ENCODE results near the gene EXT2. TPM values are rescaled to one million over a fixed set of nuclear protein-coding genes. Genes with fewer than 3 reads are reported as not detected.

Gene EXT2
- total and polyA plus RNA-seq, 4 experiments from 2014 or later: 28.2 to 48.5 (median 35.7) TPM

- no peak overlapping the region for H3K4me3 Mint-ChIP-seq
- no peak for DNase-seq
- H3K4me1 Mint-ChIP-seq: peaks cover 0 to 10% (median under 1%) of the 10 kb centered on the region in 4 donors
- H3K27me3 ChIP-seq (ENCODE audit: insufficient read depth, low read length): no peaks in the 10 kb centered on the region
- no peak overlapping the region for H3K27ac ChIP-seq (ENCODE audit: low read depth, low read length)
- no peaks in the 10 kb centered on the region for H3K4me1 ChIP-seq (ENCODE audit: insufficient read depth, low read length)
- H3K36me3 Mint-ChIP-seq: peaks cover 74 to 78% of the 10 kb centered on the region in 2 donors
- intact Hi-C loops (cut with micrococcal nuclease): no loop called here
- H3K27me3 Mint-ChIP-seq: no peaks in the 10 kb centered on the region
- no peaks in the 10 kb centered on the region for H3K36me3 ChIP-seq (ENCODE audit: insufficient read depth, low read length)
- H3K9me3 Mint-ChIP-seq: peaks cover 0 to 3% (median 0%) of the 10 kb centered on the region in 8 donors
- ChIA-PET POLR2A (ENCODE audit: partially characterized antibody) (no interaction called here), CTCF (ENCODE audit: partially characterized antibody) (no interaction called here)
- no peak overlapping the region for H3K4me3 ChIP-seq (ENCODE audit: low read length in 2 of 2)
- H3K9me3 ChIP-seq (ENCODE audit: control insufficient read depth in 1 of 2, low read length in 2 of 2): no peaks in the 10 kb centered on the region
- H3K27ac Mint-ChIP-seq: no peak overlapping the region
Measured at GRCh38 chr11:44199298-44199697, 103.8 kb downstream of the EXT2 start.

GRCh38 chr11:44199816-44200215, 104.3 kb downstream of the EXT2 start:
- Histone ChIP-seq H3K4me1 (ENCODE audit: insufficient read depth, low read length) (no peaks in the 10 kb centered on the region), H3K27ac (ENCODE audit: low read depth, low read length) (no peak overlapping the region), H3K36me3 (ENCODE audit: insufficient read depth, low read length) (no peaks in the 10 kb centered on the region), H3K9me3 (ENCODE audit: control insufficient read depth in 1 of 2, low read length in 2 of 2) (no peaks in the 10 kb centered on the region), H3K4me3 (ENCODE audit: low read length in 2 of 2) (no peak overlapping the region), H3K27me3 (ENCODE audit: insufficient read depth, low read length) (no peaks in the 10 kb centered on the region)
- CTCF ChIA-PET (ENCODE audit: partially characterized antibody): no interaction called here
- POLR2A ChIA-PET (ENCODE audit: partially characterized antibody): no interaction called here
- intact Hi-C loops (cut with micrococcal nuclease): no loop called here
- Mint-ChIP-seq H3K4me3 (no peak overlapping the region), H3K4me1 (peaks cover 0 to 10% (median under 1%) of the 10 kb centered on the region in 4 donors), H3K27ac (no peak overlapping the region), H3K36me3 (peaks cover 74 to 75% of the 10 kb centered on the region in 2 donors), H3K27me3 (no peaks in the 10 kb centered on the region), H3K9me3 (peaks cover 0 to 3% (median 0%) of the 10 kb centered on the region in 8 donors)
- no peak for DNase-seq

- no peaks in the 10 kb centered on the region for H3K9me3 Mint-ChIP-seq
- no peak for DNase-seq
- CTCF ChIA-PET (ENCODE audit: partially characterized antibody): interaction anchor here (1.0 kb wide), 1 partner anchor 15 kb away, joined by 3 read pairs; no protein-coding TSS in a partner anchor
- no peaks in the 10 kb centered on the region for H3K9me3 ChIP-seq (ENCODE audit: control insufficient read depth in 1 of 2, low read length in 2 of 2)
- H3K4me1 Mint-ChIP-seq: peaks cover 0 to 6% (median under 1%) of the 10 kb centered on the region in 4 donors
- POLR2A ChIA-PET (ENCODE audit: partially characterized antibody): no interaction called here
- no peaks in the 10 kb centered on the region for H3K27me3 ChIP-seq (ENCODE audit: insufficient read depth, low read length)
- no peak overlapping the region for H3K4me3 ChIP-seq (ENCODE audit: low read length in 2 of 2)
- H3K4me3 Mint-ChIP-seq: no peak overlapping the region
- no peak overlapping the region for H3K27ac ChIP-seq (ENCODE audit: low read depth, low read length)
- peaks cover 81 to 84% of the 10 kb centered on the region in 2 donors for H3K36me3 Mint-ChIP-seq
- intact Hi-C loops (cut with micrococcal nuclease): no loop called here
- no peaks in the 10 kb centered on the region for H3K4me1 ChIP-seq (ENCODE audit: insufficient read depth, low read length)
- H3K27ac Mint-ChIP-seq: peak overlapping the region in 1 of 7 donors; percentile 46
- no peaks in the 10 kb centered on the region for H3K27me3 Mint-ChIP-seq
- peaks cover 5% of the 10 kb centered on the region for H3K36me3 ChIP-seq (ENCODE audit: insufficient read depth, low read length)
Measured at GRCh38 chr11:44203270-44204043, 108.0 kb downstream of the EXT2 start.

GRCh38 chr11:44205352-44205751, 109.9 kb downstream of the EXT2 start:
- no peak for DNase-seq
- ChIA-PET CTCF (ENCODE audit: partially characterized antibody) (no interaction called here), POLR2A (ENCODE audit: partially characterized antibody) (no interaction called here)
- Histone ChIP-seq H3K27ac (ENCODE audit: low read depth, low read length) (no peak overlapping the region), H3K27me3 (ENCODE audit: insufficient read depth, low read length) (no peaks in the 10 kb centered on the region), H3K36me3 (ENCODE audit: insufficient read depth, low read length) (peaks cover 5% of the 10 kb centered on the region), H3K4me3 (ENCODE audit: low read length in 2 of 2) (no peak overlapping the region), H3K9me3 (ENCODE audit: control insufficient read depth in 1 of 2, low read length in 2 of 2) (no peaks in the 10 kb centered on the region), H3K4me1 (ENCODE audit: insufficient read depth, low read length) (no peaks in the 10 kb centered on the region)
- intact Hi-C loops (cut with micrococcal nuclease): no loop called here
- Mint-ChIP-seq H3K27me3 (no peaks in the 10 kb centered on the region), H3K9me3 (peaks cover 0 to 4% (median under 1%) of the 10 kb centered on the region in 8 donors), H3K27ac (peak overlapping the region in 1 of 7 donors; percentile 48), H3K4me1 (peaks cover 0 to 6% (median under 1%) of the 10 kb centered on the region in 4 donors), H3K4me3 (no peak overlapping the region), H3K36me3 (peaks cover 81 to 85% of the 10 kb centered on the region in 2 donors)

- no peak overlapping the region for H3K27ac Mint-ChIP-seq
- peaks cover 81 to 85% of the 10 kb centered on the region in 2 donors for H3K36me3 Mint-ChIP-seq
- no peaks in the 10 kb centered on the region for H3K4me1 ChIP-seq (ENCODE audit: insufficient read depth, low read length)
- ChIA-PET POLR2A (ENCODE audit: partially characterized antibody) (no interaction called here), CTCF (ENCODE audit: partially characterized antibody) (no interaction called here)
- H3K9me3 ChIP-seq (ENCODE audit: control insufficient read depth in 1 of 2, low read length in 2 of 2): no peaks in the 10 kb centered on the region
- no peaks in the 10 kb centered on the region for H3K27me3 Mint-ChIP-seq
- H3K27me3 ChIP-seq (ENCODE audit: insufficient read depth, low read length): no peaks in the 10 kb centered on the region
- no peak overlapping the region for H3K4me3 Mint-ChIP-seq
- H3K4me1 Mint-ChIP-seq: peaks cover 0 to 6% (median under 1%) of the 10 kb centered on the region in 4 donors
- H3K36me3 ChIP-seq (ENCODE audit: insufficient read depth, low read length): peaks cover 5% of the 10 kb centered on the region
- H3K27ac ChIP-seq (ENCODE audit: low read depth, low read length): no peak overlapping the region
- no peak overlapping the region for H3K4me3 ChIP-seq (ENCODE audit: low read length in 2 of 2)
- intact Hi-C loops (cut with micrococcal nuclease): no loop called here
- no peak for DNase-seq
- peaks cover 0 to 5% (median 2%) of the 10 kb centered on the region in 8 donors for H3K9me3 Mint-ChIP-seq
Measured at GRCh38 chr11:44205836-44206235, 110.4 kb downstream of the EXT2 start.

GRCh38 chr11:44207292-44207691, 111.8 kb downstream of the EXT2 start:
- Mint-ChIP-seq H3K27me3 (no peaks in the 10 kb centered on the region), H3K27ac (no peak overlapping the region), H3K9me3 (peaks cover 2 to 12% (median 8%) of the 10 kb centered on the region in 8 donors), H3K4me1 (peaks cover 0 to 3% (median 0%) of the 10 kb centered on the region in 4 donors), H3K36me3 (peaks cover 78 to 79% of the 10 kb centered on the region in 2 donors), H3K4me3 (no peak overlapping the region)
- Histone ChIP-seq H3K36me3 (ENCODE audit: insufficient read depth, low read length) (peaks cover 5% of the 10 kb centered on the region), H3K27me3 (ENCODE audit: insufficient read depth, low read length) (no peaks in the 10 kb centered on the region), H3K4me3 (ENCODE audit: low read length in 2 of 2) (no peak overlapping the region), H3K9me3 (ENCODE audit: control insufficient read depth in 1 of 2, low read length in 2 of 2) (no peaks in the 10 kb centered on the region), H3K27ac (ENCODE audit: low read depth, low read length) (no peak overlapping the region), H3K4me1 (ENCODE audit: insufficient read depth, low read length) (no peaks in the 10 kb centered on the region)
- no peak for DNase-seq
- ChIA-PET POLR2A (ENCODE audit: partially characterized antibody) (no interaction called here), CTCF (ENCODE audit: partially characterized antibody) (interaction anchor here (1.2 kb wide), 1 partner anchor 14 kb away, joined by 3 read pairs; no protein-coding TSS in a partner anchor)
- intact Hi-C loops (cut with micrococcal nuclease): no loop called here

GRCh38 chr11:44208976-44209603, 113.6 kb downstream of the EXT2 start:
- Histone ChIP-seq H3K9me3 (ENCODE audit: control insufficient read depth in 1 of 2, low read length in 2 of 2) (no peaks in the 10 kb centered on the region), H3K27me3 (ENCODE audit: insufficient read depth, low read length) (no peaks in the 10 kb centered on the region), H3K36me3 (ENCODE audit: insufficient read depth, low read length) (peaks cover 5% of the 10 kb centered on the region), H3K4me3 (ENCODE audit: low read length in 2 of 2) (no peak overlapping the region), H3K4me1 (ENCODE audit: insufficient read depth, low read length) (no peaks in the 10 kb centered on the region), H3K27ac (ENCODE audit: low read depth, low read length) (no peak overlapping the region)
- Mint-ChIP-seq H3K36me3 (peaks cover 71 to 85% of the 10 kb centered on the region in 2 donors), H3K4me3 (no peak overlapping the region), H3K27ac (no peak overlapping the region), H3K9me3 (peaks cover 5 to 12% (median 9%) of the 10 kb centered on the region in 8 donors), H3K4me1 (no peaks in the 10 kb centered on the region), H3K27me3 (no peaks in the 10 kb centered on the region)
- CTCF ChIA-PET (ENCODE audit: partially characterized antibody): no interaction called here
- no peak for DNase-seq
- intact Hi-C loops (cut with micrococcal nuclease): no loop called here
- POLR2A ChIA-PET (ENCODE audit: partially characterized antibody): no interaction called here
